ENCODE results near the gene RRAGD. TPM values are rescaled to one million over a fixed set of nuclear protein-coding genes. Genes with fewer than 3 reads are reported as not detected.

The RRAGD gene
- total and polyA plus RNA-seq, 2 of the 8 experiments (the other 6 are each of a cell fraction or from before 2014, with no cell fraction given): 7.2 to 30.8 TPM

DNA sequence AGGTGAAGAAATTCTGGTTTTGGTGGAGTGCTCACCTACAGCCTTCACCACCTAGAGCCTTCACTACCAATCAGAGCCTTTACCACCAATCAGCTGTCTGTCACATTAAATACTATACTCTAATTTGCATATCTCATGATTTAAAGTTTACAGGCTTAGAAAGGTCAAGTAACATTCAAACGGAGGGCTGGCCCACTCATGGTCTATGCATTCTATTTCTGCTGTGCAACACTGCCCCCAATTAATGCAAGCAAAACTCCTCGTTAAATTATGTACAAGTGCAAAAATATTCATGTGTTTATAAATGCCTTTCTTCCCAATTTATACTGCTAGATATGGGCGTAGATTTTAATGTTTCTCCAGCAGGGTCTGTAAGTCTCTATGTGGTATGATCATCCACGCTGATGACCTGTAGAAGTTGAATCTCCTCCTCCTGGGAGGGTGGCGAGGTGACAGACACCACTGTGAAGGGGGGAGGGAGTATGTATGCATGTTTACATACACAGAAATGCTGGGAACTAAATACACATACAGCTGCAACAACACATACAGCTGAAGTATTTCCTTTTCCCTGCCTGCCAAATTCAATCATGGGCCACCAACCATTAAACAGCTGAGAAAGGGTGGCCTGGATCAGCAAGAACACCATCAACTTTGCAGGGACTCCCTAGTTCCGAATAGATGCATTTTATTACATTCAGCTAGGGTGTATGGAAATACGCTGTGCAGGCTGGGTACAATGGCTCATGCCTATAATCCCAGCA, 13.1 kb downstream of the RRAGD start (continued):
- no peak for TF ChIP-seq CHD7 (IDR thresholded peaks at IDR 0.05; ENCODE audit: insufficient replicate concordance, low read length)
- TF ChIP-seq HDAC6 (IDR thresholded peaks at IDR 0.05; ENCODE audit: low read depth, low read length): no peak
- no peak for TF ChIP-seq CHD2 (IDR thresholded peaks at IDR 0.05; ENCODE audit: low read length)
- no peak for TF ChIP-seq EGR1 (IDR thresholded peaks at IDR 0.05; ENCODE audit: borderline replicate concordance, low read depth, low read length)
- TF ChIP-seq PHF8 (conservative IDR thresholded peaks at IDR 0.05; ENCODE audit: low read depth, low read length): no peak
- no peak for TF ChIP-seq NANOG (IDR thresholded peaks at IDR 0.05; ENCODE audit: insufficient read depth, low read depth, low read length, poor library complexity, severe bottlenecking)
- TF ChIP-seq RNF2 (IDR thresholded peaks at IDR 0.05; ENCODE audit: borderline replicate concordance, low read depth, low read length, missing control alignments, poor library complexity, severe bottlenecking): no peak
- TF ChIP-seq POLR2A (IDR thresholded peaks at IDR 0.05; ENCODE audit: control extremely low read depth in 1 of 2, low read depth in 2 of 2, low read length in 2 of 2): no peak
- no peak for TF ChIP-seq POLR2AphosphoS5 (IDR thresholded peaks at IDR 0.05; ENCODE audit: low read depth, low read length)
- TF ChIP-seq HDAC2 (IDR thresholded peaks at IDR 0.05; ENCODE audit: borderline replicate concordance in 1 of 2, low read depth in 2 of 2, low read length in 2 of 2): no peak
